HEK293 (cell line): ENCODE results near the gene GOLGA2.

Experiments used
- KLF17 ChIP-seq: fragments of 450-650 bp; formaldehyde crosslinking; IDR thresholded peaks from 2 replicates; pipeline ENCODE4 v1.5.1; 2016; ENCODE audit warnings: missing biosample characterization, missing genetic modification characterization
- ZNF48 ChIP-seq: fragments of 450-650 bp; formaldehyde crosslinking; IDR thresholded peaks from 2 replicates; pipeline ENCODE4 v1.5.1; 2016; ENCODE audit warnings: missing biosample characterization, missing genetic modification characterization
- ZNF510 ChIP-seq: fragments of 450-650 bp; formaldehyde crosslinking; IDR thresholded peaks from 2 replicates; pipeline ENCODE4 v1.5.1; 2018; ENCODE audit warnings: mild to moderate bottlenecking, missing genetic modification characterization, missing biosample characterization; ENCODE audit not compliant: insufficient replicate concordance
- ZNF560 ChIP-seq: fragments of 450-650 bp; formaldehyde crosslinking; IDR thresholded peaks from 2 replicates; pipeline ENCODE4 v1.5.1; 2017; ENCODE audit warnings: missing biosample characterization, missing genetic modification characterization, borderline replicate concordance
- ZNF707 ChIP-seq: fragments of 450-650 bp; formaldehyde crosslinking; IDR thresholded peaks from 2 replicates; pipeline ENCODE4 v1.5.1; 2016; ENCODE audit warnings: missing biosample characterization, missing genetic modification characterization
- TF ChIP-seq, protein P1 (sequence below): fragments of 450-650 bp; formaldehyde crosslinking; IDR thresholded peaks from 2 replicates; pipeline ENCODE4 v1.5.1; 2016; ENCODE audit warnings: missing biosample characterization, missing genetic modification characterization
- TF ChIP-seq, protein P2 (sequence below): fragments of 450-650 bp; formaldehyde crosslinking; IDR thresholded peaks from 2 replicates; pipeline ENCODE4 v1.5.1; 2016; ENCODE audit warnings: missing biosample characterization, missing genetic modification characterization
- TF ChIP-seq, protein P3 (sequence below): fragments of 450-650 bp; formaldehyde crosslinking; IDR thresholded peaks from 2 replicates; pipeline ENCODE4 v1.5.1; 2016; ENCODE audit warnings: missing biosample characterization, missing genetic modification characterization

DNA sequence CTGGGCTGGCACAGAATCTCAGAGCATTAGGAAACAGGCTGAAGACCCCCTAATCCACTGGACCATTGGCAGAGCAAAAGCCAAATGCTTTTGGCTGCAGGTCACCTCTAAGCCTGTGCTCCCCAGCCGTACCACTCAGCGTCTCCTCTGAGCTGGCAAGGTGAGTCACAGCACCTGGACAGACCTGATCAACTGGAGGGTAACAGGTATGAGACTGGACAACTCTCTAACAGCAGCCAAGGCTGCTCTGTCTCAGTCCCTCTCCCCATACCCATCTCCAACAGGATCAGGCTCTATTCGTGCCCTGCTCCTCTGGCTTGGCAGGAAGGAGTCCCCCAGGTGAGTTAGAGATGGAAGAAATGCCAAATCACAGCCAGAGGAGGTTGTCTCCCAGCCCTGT, 4.7 kb downstream of the GOLGA2 start:
- TF ChIP-seq, protein P1, sequence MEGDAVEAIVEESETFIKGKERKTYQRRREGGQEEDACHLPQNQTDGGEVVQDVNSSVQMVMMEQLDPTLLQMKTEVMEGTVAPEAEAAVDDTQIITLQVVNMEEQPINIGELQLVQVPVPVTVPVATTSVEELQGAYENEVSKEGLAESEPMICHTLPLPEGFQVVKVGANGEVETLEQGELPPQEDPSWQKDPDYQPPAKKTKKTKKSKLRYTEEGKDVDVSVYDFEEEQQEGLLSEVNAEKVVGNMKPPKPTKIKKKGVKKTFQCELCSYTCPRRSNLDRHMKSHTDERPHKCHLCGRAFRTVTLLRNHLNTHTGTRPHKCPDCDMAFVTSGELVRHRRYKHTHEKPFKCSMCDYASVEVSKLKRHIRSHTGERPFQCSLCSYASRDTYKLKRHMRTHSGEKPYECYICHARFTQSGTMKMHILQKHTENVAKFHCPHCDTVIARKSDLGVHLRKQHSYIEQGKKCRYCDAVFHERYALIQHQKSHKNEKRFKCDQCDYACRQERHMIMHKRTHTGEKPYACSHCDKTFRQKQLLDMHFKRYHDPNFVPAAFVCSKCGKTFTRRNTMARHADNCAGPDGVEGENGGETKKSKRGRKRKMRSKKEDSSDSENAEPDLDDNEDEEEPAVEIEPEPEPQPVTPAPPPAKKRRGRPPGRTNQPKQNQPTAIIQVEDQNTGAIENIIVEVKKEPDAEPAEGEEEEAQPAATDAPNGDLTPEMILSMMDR (tag by site-specific recombination) = no peak
- TF ChIP-seq ZNF510 (tag by site-specific recombination) (no peak), ZNF48 (tag by site-specific recombination) (no peak), ZNF560 (tag by site-specific recombination) (no peak), ZNF707 (tag by site-specific recombination) (no peak), KLF17 (no peak)
- TF ChIP-seq, protein P2, sequence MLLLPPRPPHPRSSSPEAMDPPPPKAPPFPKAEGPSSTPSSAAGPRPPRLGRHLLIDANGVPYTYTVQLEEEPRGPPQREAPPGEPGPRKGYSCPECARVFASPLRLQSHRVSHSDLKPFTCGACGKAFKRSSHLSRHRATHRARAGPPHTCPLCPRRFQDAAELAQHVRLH = no peak
- TF ChIP-seq, protein P3, sequence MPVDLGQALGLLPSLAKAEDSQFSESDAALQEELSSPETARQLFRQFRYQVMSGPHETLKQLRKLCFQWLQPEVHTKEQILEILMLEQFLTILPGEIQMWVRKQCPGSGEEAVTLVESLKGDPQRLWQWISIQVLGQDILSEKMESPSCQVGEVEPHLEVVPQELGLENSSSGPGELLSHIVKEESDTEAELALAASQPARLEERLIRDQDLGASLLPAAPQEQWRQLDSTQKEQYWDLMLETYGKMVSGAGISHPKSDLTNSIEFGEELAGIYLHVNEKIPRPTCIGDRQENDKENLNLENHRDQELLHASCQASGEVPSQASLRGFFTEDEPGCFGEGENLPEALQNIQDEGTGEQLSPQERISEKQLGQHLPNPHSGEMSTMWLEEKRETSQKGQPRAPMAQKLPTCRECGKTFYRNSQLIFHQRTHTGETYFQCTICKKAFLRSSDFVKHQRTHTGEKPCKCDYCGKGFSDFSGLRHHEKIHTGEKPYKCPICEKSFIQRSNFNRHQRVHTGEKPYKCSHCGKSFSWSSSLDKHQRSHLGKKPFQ (tag by site-specific recombination) = no peak
